HG02885 (cell line): ENCODE data around the gene ULBP1.
A peak's percentile ranks its signal among the peaks of the same experiment; 100 is the strongest.
"Not testable (repeated sequence)": the region's sequence is repeated elsewhere in the genome, so short reads cannot be mapped to it uniquely, and the experiment has no call there.

Source experiments
- ATAC-seq: cut with Tn5 transposase; IDR thresholded peaks from one replicate; pipeline ENCODE4 v1.9.1; 2021; ENCODE audit warnings: mild to moderate bottlenecking; ENCODE audit not compliant: unreplicated experiment, poor library complexity

Gene ULBP1, protein sequence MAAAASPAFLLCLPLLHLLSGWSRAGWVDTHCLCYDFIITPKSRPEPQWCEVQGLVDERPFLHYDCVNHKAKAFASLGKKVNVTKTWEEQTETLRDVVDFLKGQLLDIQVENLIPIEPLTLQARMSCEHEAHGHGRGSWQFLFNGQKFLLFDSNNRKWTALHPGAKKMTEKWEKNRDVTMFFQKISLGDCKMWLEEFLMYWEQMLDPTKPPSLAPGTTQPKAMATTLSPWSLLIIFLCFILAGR

DNA sequence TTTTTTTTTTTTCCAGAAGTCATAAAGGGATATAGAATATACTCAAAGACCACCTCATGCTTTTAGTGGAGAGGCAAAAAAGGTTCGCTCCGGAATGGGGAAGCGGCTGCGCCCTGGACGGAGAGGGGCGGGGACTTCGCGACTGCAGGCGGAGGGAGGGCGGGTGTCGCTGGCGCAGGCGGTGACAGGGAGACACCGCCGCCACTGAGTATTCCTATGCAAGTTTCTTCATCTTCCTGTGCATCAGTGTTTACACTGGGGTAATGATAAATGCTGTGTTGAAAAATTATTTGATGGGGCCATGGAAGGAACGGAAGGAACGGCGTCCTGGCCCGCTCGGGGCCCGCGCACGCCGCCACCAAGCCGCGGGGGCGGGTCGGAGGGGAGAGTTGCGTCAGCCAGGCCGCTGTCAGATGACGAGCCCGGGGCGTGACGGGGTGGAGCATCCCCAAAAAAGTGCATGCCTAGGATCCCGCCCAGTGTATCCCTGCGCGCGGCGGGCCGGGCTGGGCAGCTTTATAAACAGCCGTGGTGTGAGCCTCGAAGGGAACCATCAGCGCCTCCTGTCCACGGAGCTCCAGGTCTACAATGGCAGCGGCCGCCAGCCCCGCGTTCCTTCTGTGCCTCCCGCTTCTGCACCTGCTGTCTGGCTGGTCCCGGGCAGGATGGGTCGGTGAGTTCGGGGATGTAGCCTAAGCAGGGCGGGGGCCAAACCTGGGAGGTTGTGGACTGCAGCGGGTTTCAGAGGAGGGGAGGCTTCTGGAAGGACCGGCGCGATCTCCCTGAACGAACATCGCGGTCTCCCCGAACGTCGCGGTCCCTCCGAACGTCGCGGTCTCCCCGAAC is at the start of gene ULBP1:
TSS of gene ULBP1 (plus strand) at position 482 of the 846 bp plus-strand sequence. CDS start at position 589, 107 bp downstream.
- peak; percentile 51 for ATAC-seq

DNA sequence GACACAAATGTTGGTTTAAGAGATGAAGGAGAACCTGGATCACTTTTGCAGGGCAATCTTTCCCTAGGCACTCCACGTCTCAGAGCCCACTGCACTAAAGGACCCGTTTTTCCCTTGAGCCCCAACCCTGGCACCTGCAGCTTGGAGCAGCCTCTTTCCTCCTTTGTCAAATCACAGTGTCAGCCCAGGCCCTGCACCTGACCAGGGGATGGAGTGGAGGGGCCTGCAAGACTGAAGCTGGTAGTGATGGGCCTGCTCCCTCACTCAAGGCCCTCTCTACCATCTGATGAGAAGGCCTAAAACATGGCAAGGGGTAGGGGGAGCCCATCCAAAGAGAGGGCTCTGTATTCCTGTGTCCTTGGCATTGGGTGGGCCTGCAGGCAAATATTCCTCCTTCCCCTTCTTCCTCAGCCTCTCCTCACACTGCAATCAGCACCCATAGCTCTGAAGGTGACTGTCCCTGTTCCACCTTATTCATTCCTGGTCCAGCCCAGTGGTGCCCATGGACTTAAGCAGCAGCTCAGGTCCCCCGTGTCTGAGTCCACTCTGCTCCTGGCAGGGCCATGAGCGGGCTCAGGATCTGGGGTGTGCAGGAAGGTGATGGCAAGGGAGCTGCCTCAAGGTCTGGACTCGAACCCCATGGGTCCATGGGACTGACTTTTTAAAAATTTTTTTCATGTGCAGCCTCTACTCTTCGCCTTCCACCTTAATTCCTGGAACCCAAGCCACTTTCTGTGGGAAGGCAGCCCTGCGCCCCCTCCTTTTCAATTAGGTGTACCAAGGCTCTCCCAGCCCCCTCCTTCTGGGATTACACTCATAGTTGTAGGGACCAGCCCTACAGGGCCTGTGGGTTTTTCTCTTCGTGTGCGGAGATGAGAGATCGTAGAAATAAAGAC is 47.5 kb upstream of the ULBP1 start:
- no peak for ATAC-seq

GRCh38 chr6:149917679-149918078 is 46.1 kb upstream of the ULBP1 start:
- ATAC-seq: no peak

DNA sequence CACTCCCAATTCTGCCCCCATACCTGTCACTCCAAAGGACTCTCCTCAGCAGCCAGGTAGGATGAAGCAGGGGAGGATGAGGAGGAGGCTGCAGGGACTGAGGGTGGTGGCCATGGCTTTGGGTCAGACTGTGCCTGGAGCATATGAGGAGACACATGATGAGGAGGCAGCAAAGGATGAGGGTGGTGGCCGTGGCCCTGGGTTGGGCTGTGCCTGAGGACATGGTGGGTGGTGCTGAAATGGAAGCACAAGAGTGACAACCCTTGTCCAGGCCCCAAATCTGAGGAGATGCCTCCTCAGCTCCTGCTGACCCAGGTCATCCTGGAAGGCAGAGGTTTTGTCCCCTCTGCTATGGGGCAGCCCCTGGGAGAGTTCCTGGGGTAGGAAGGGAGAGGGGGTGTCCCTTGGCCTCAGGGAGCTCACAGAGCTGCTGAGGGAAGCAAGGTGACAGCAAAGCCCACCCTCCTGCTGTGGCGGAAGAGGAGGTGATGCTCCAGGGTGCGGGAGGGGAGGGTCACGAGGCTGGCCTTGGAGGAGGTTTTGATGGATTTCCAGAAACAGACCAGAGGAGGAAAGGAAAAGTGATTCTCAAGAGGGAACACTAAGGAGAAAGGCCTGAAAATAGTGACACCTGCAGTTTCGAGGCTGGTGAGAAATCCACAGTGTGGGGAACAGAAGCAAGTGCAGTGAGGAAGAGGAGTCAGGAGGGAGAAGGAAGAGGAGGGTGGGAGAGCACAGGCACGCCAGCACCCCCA is 45.4 kb upstream of the ULBP1 start:
- ATAC-seq: no peak

- ATAC-seq: not testable (repeated sequence)
Observed at GRCh38 chr6:149919126-149919833, 44.5 kb upstream of the ULBP1 start.

GRCh38 chr6:149919834-149920225 is 43.9 kb upstream of the ULBP1 start:
- ATAC-seq: no peak

DNA sequence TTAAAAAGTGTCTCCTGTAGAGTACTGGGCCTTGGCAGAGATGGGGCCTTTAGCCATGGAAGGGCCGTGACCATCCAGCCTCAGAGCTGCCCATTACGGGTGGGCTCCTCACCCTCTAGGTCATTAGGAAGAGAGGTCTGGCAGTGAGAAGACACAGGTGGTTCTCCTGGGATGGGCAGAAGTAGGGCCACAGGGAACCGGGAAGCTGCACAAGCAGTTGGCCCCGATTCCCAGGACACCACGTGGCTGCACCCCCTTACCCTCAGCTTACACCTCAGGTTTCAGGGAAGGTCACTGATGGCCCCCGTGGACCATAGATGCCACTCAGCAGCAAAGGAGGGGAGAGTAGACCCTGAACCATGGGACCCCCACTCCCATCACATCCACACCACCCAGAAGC is 42.4 kb upstream of the ULBP1 start:
- ATAC-seq: no peak

GRCh38 chr6:149922091-149922490 is 41.7 kb upstream of the ULBP1 start:
- ATAC-seq: not testable (repeated sequence)

- peak; percentile 58 for ATAC-seq
Observed at GRCh38 chr6:149922642-149923326, 41.0 kb upstream of the ULBP1 start, which contains the start of gene RAET1G. Gene RAET1G, minus strand, starts transcription at chr6:149923121. Its CDS starts 111 bp downstream, at chr6:149923010.

GRCh38 chr6:149923327-149923986 is 40.3 kb upstream of the ULBP1 start:
- ATAC-seq: no peak

GRCh38 chr6:149924206-149924932 is 39.4 kb upstream of the ULBP1 start:
- ATAC-seq: no peak

DNA sequence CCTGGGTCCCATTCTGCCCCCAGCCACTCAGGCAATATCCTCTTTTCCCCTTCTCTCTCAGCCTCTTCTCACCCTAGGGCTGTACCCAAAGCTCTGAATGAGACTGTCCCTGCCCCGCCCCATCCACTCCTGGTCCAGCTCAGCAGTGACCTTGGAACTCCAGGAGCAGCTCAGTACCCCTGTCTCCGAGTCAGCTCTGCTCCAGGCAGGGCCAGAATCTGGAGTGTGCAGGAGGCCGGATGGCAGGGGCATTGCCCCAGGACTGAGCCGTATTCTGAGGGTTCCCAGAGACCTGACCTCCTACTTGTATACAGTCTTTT is 38.9 kb upstream of the ULBP1 start:
- ATAC-seq: no peak

DNA sequence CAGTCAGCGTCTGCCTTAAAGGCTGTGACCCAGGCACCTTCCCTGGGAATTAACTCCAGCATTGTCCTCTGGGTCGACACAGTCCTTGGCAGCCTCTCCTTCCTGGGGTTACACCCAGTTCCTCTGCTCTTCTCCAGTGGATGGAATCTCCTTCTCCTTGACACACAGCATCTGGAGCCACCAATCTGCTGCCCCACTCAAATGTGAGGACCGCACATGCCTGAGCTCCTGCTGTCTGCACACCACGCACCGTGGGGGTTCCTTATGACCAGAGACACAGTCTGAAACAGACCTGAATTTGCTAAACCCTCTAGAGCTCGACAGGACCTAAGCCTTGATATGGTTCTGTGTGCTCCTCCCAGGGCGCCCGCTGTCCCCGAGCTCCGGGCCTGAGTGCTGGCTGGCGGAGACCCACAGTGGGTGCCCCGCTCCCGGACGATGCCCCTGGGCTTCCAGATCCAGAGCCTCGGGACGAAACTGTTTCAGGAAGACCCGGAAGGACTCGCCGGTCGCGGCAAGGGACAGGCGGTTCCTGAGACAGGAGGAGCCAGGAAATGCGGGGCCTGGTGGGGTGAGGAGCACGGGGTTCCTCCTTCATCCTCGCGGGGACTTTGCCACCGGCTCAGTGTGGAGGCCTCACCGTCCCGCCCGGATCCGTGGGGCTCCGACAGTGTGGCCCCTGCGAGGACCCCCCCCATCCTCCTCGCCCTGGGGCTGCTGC is 38.3 kb upstream of the ULBP1 start:
- ATAC-seq: no peak

DNA sequence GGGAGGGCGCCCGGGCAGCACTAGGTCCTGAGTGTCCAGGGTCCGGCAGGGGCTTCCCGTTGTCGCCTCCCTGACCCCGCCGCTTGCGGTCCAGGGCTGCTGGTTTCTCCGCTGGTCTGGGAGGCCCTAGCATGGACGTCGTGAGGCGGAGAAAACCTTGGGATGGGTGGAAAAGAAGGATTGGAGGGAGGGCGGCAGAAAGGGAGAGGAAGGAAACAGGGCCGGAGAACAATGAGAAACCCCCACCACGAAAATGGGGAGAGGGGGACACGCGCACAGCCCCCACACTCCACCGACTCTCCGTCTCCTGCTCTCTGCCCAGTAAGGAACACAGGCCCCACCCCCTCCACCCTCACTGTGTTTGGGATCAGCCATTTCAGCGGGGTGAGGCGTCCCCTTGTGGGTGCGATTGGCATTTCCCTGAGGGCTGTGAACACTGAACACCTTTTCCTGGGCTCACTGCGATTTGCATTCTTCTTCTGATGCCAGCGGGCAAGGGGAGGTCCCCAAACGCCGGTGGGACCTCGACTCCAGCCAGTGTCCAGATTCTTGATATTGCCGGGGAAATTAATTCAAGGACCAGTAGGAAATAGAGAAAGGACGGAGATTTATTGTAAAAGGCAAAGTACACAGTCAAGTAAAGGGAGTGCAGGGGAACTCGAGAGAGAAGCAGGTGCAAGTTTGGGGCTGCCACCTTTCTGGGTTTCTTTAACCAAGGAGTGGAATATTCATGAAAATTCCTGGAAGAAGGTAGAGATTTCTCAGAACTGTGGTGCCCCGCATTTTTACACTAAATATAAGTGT is 37.6 kb upstream of the ULBP1 start:
- peak; percentile 51 for ATAC-seq

- ATAC-seq: not testable (repeated sequence)
Observed at GRCh38 chr6:149927025-149927424, 36.7 kb upstream of the ULBP1 start.

DNA sequence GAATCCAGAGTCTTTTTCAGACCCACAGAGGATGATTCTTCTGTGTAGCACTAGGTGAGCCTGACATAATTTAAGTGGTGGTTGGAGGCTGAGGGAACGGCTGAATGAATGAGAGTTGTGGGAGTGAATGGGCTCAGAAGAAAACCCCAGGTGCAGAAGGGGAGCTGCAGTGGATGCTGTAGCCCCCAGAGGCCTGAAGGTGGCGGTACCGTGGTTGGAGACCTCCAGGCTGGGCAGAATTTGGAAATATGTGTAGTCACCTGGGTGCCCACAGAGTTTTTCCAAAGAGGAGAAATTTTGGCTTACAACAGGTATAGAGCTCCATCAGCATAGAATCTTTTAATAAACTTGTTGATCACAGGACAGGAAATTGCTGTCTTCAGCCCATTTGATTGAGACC is 34.3 kb upstream of the ULBP1 start:
- ATAC-seq: no peak
